WTC11 (cell line): Measurements from ENCODE around the gene EDDM13. TPM values are rescaled to one million over a fixed set of nuclear protein-coding genes. Genes with fewer than 3 reads are reported as not detected.

Source experiments
- ATAC-seq: fragments of 200-7000 bp; cut with Tn5 transposase; 2 replicates; pipeline ENCODE4 v1.10.0; 2021; ENCODE audit warnings: mild to moderate bottlenecking, moderate library complexity
- CTCF ChIA-PET: fragments of 300-600 bp; sonication (Branson Sonifier 250); formaldehyde crosslinking; loops from one replicate; lab custom pipeline; 2021; ENCODE audit warnings: antibody characterized with exemption; lab: Charles Lee
- POLR2A ChIA-PET: fragments of 350-600 bp; sonication (Branson Sonifier 250); formaldehyde crosslinking; loops from one replicate; lab custom pipeline; 2021; ENCODE audit warnings: antibody characterized with exemption; lab: Charles Lee
- DNase-seq: peaks from one replicate; pipeline ENCODE4 v3.0.0; 2021; ENCODE audit warnings: low spot score
- H3K27ac Mint-ChIP-seq: 2 replicates; pipeline ENCODE4 v1.8.0; 2021; ENCODE audit warnings: mixed read lengths
- H3K27me3 Mint-ChIP-seq: 2 replicates; pipeline ENCODE4 v1.8.0; 2021; ENCODE audit warnings: low read depth, mild to moderate bottlenecking, moderate library complexity, mixed read lengths
- H3K36me3 Mint-ChIP-seq: 2 replicates; pipeline ENCODE4 v1.8.0; 2021; ENCODE audit warnings: mixed read lengths
- H3K4me1 Mint-ChIP-seq: 2 replicates; pipeline ENCODE4 v1.8.0; 2022; ENCODE audit warnings: mixed read lengths
- H3K4me3 Mint-ChIP-seq: 2 replicates; pipeline ENCODE4 v1.8.0; 2021; ENCODE audit warnings: mild to moderate bottlenecking, moderate library complexity, mixed read lengths
- H3K9me3 Mint-ChIP-seq: 2 replicates; pipeline ENCODE4 v1.8.0; 2021; ENCODE audit warnings: mixed read lengths
- ATF1 ChIP-seq: sonication (generic); formaldehyde crosslinking; IDR thresholded peaks from 2 replicates; pipeline ENCODE4 v1.8.1; 2023; ENCODE audit warnings: mild to moderate bottlenecking, moderate library complexity, missing genetic modification reagents
- ELF4 ChIP-seq: sonication (generic); formaldehyde crosslinking; IDR thresholded peaks from 2 replicates; pipeline ENCODE4 v1.8.1; 2022; ENCODE audit warnings: low read depth, mild to moderate bottlenecking, moderate library complexity, missing genetic modification reagents
- ESRRA ChIP-seq: sonication (generic); formaldehyde crosslinking; IDR thresholded peaks from 2 replicates; pipeline ENCODE4 v1.8.1; 2022; ENCODE audit warnings: mild to moderate bottlenecking, missing genetic modification reagents, borderline replicate concordance
- GABPB1 ChIP-seq: sonication (generic); formaldehyde crosslinking; IDR thresholded peaks from 2 replicates; pipeline ENCODE4 v1.8.1; 2023; ENCODE audit warnings: mild to moderate bottlenecking, missing genetic modification reagents
- HMGA2 ChIP-seq: fragments of 250-450 bp; sonication (Bioruptor Pico); IDR thresholded peaks from 2 replicates; pipeline ENCODE4 v1.4.0; 2021; ENCODE audit warnings: mild to moderate bottlenecking, moderate library complexity
- MXD4 ChIP-seq: fragments of 250-450 bp; sonication (Bioruptor Pico); IDR thresholded peaks from 2 replicates; pipeline ENCODE4 v1.8.0; 2021; ENCODE audit warnings: mild to moderate bottlenecking, moderate library complexity, borderline replicate concordance
- MYBL2 ChIP-seq: sonication (generic); formaldehyde crosslinking; IDR thresholded peaks from 2 replicates; pipeline ENCODE4 v1.8.1; 2023; ENCODE audit warnings: mild to moderate bottlenecking, moderate library complexity, missing genetic modification reagents
- NFE2L1 ChIP-seq: sonication (generic); formaldehyde crosslinking; IDR thresholded peaks from 2 replicates; pipeline ENCODE4 v1.8.1; 2023; ENCODE audit warnings: missing genetic modification reagents
- NFYB ChIP-seq: sonication (generic); formaldehyde crosslinking; conservative IDR thresholded peaks from 2 replicates; pipeline ENCODE4 v1.8.0; 2022; ENCODE audit warnings: low read depth, missing genetic modification reagents
- NR1H2 ChIP-seq: sonication (generic); formaldehyde crosslinking; IDR thresholded peaks from 2 replicates; pipeline ENCODE4 v1.9.0; 2021; ENCODE audit warnings: mild to moderate bottlenecking, moderate library complexity, missing genetic modification reagents
- SMAD3 ChIP-seq: sonication (generic); formaldehyde crosslinking; IDR thresholded peaks from 2 replicates; pipeline ENCODE4 v1.8.0; 2022; ENCODE audit warnings: missing genetic modification reagents, mild to moderate bottlenecking, borderline replicate concordance
- SP1 ChIP-seq: sonication (generic); formaldehyde crosslinking; conservative IDR thresholded peaks from 2 replicates; pipeline ENCODE4 v1.8.1; 2022; ENCODE audit warnings: missing genetic modification reagents
- TEAD4 ChIP-seq: sonication (generic); formaldehyde crosslinking; IDR thresholded peaks from 2 replicates; pipeline ENCODE4 v1.8.0; 2022; ENCODE audit warnings: mild to moderate bottlenecking, missing genetic modification reagents
- total RNA-seq: library from RNA; stranded (reverse); gene quantifications from 3 replicates; pipeline ENCODE4 v1.2.3, GENCODE V29; 2021
- TF ChIP-seq, protein P1 (sequence below): sonication (generic); formaldehyde crosslinking; IDR thresholded peaks from 2 replicates; pipeline ENCODE4 v1.8.0; 2023; ENCODE audit warnings: missing genetic modification reagents, mild to moderate bottlenecking, borderline replicate concordance
- TF ChIP-seq, protein P2 (sequence below): sonication (generic); formaldehyde crosslinking; IDR thresholded peaks from 2 replicates; pipeline ENCODE4 v1.8.0; 2023; ENCODE audit warnings: missing genetic modification reagents
- TF ChIP-seq, protein P3 (sequence below): sonication (generic); formaldehyde crosslinking; IDR thresholded peaks from 2 replicates; pipeline ENCODE4 v1.8.1; 2023; ENCODE audit warnings: mild to moderate bottlenecking, missing genetic modification reagents, moderate library complexity
- TF ChIP-seq, protein P4 (sequence below): fragments of 250-450 bp; sonication (Bioruptor Pico); IDR thresholded peaks from 2 replicates; pipeline ENCODE4 v1.9.0; 2021; ENCODE audit warnings: mild to moderate bottlenecking
- TF ChIP-seq, protein P5 (sequence below): sonication (generic); formaldehyde crosslinking; IDR thresholded peaks from 2 replicates; pipeline ENCODE4 v1.8.1; 2023; ENCODE audit warnings: mild to moderate bottlenecking, missing genetic modification reagents
- TF ChIP-seq, protein P6 (sequence below): sonication (generic); formaldehyde crosslinking; IDR thresholded peaks from 2 replicates; pipeline ENCODE4 v1.8.0; 2022; ENCODE audit warnings: missing genetic modification reagents
- TF ChIP-seq, protein P7 (sequence below): fragments of 250-450 bp; sonication (Bioruptor Pico); IDR thresholded peaks from 2 replicates; pipeline ENCODE4 v1.9.0; 2021; ENCODE audit warnings: mild to moderate bottlenecking, borderline replicate concordance

Gene EDDM13
- total RNA-seq, 1 experiment from 2014 or later = not detected

DNA sequence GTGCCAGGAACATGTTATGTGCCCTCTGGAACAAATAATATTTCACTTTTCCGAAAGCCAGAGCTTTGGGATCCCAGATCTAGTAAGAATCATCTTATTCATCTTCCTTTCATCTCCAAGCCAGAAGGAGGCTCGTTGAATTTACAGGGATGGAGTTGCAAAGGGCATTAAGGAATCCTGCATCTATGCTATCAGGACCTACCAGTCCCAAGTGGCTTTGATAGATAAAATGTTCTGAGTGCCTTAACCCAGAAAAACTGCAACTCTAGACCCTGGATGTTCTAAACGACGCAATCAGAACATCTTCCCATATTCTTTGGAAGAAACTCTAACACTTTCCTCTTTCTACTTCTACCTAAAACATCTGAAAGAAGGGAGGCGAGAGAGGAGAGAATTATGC, 9.2 kb upstream of the EDDM13 start:
- no peak for TF ChIP-seq ELF4 (CRISPR knock-in tag)
- TF ChIP-seq MYBL2 (CRISPR knock-in tag) = no peak
- TF ChIP-seq, protein P1, sequence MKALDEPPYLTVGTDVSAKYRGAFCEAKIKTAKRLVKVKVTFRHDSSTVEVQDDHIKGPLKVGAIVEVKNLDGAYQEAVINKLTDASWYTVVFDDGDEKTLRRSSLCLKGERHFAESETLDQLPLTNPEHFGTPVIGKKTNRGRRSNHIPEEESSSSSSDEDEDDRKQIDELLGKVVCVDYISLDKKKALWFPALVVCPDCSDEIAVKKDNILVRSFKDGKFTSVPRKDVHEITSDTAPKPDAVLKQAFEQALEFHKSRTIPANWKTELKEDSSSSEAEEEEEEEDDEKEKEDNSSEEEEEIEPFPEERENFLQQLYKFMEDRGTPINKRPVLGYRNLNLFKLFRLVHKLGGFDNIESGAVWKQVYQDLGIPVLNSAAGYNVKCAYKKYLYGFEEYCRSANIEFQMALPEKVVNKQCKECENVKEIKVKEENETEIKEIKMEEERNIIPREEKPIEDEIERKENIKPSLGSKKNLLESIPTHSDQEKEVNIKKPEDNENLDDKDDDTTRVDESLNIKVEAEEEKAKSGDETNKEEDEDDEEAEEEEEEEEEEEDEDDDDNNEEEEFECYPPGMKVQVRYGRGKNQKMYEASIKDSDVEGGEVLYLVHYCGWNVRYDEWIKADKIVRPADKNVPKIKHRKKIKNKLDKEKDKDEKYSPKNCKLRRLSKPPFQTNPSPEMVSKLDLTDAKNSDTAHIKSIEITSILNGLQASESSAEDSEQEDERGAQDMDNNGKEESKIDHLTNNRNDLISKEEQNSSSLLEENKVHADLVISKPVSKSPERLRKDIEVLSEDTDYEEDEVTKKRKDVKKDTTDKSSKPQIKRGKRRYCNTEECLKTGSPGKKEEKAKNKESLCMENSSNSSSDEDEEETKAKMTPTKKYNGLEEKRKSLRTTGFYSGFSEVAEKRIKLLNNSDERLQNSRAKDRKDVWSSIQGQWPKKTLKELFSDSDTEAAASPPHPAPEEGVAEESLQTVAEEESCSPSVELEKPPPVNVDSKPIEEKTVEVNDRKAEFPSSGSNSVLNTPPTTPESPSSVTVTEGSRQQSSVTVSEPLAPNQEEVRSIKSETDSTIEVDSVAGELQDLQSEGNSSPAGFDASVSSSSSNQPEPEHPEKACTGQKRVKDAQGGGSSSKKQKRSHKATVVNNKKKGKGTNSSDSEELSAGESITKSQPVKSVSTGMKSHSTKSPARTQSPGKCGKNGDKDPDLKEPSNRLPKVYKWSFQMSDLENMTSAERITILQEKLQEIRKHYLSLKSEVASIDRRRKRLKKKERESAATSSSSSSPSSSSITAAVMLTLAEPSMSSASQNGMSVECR (CRISPR knock-in tag) = no peak
- no peak for TF ChIP-seq NFE2L1 (CRISPR knock-in tag)
- TF ChIP-seq SMAD3 (CRISPR knock-in tag) = no peak
- ChIA-PET POLR2A (no interaction called here), CTCF (interaction anchor here (2.7 to 2.8 kb wide), 2 partner anchors 10 to 183 kb away, joined by 8 to 13 read pairs; no protein-coding TSS in a partner anchor)
- Mint-ChIP-seq H3K27me3 (no peaks in the 10 kb centered on the region), H3K4me1 (no peaks in the 10 kb centered on the region), H3K36me3 (no peaks in the 10 kb centered on the region), H3K9me3 (no peaks in the 10 kb centered on the region), H3K27ac (no peak overlapping the region), H3K4me3 (no peak overlapping the region)
- no peak for ATAC-seq
- no peak for DNase-seq

DNA sequence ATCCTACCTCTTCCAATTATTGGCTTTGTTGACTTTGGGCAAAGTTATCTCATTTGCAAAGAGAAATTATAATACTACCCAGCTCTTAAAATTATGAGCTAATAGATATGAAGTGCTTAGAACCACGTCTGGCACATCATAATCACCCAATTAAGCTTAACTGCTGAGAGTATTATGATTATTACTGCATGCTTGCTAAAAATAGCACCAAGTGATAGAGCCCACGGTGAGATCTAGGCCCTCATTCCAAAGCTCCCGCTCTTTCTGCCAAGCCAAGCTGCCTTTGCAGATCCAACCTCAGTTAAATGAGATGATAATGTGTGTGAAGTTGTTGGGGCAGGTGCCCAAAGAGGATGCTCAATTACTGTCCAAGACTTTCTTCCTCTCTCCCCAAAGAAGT, 6.5 kb upstream of the EDDM13 start:
- ChIA-PET CTCF (interaction anchor here (0.7 to 1.6 kb wide), 4 partner anchors 13 to 190 kb away, joined by 3 to 9 read pairs (median 6); no protein-coding TSS in a partner anchor), POLR2A (no interaction called here)
- Mint-ChIP-seq H3K4me1 (no peaks in the 10 kb centered on the region), H3K9me3 (no peaks in the 10 kb centered on the region), H3K27me3 (no peaks in the 10 kb centered on the region; the same call in 1 of the 2 replicates), H3K4me3 (no peak overlapping the region), H3K36me3 (no peaks in the 10 kb centered on the region), H3K27ac (no peak overlapping the region)
- no peak for DNase-seq
- ATAC-seq = no peak
- TF ChIP-seq MXD4 = no peak
- TF ChIP-seq NFYB (CRISPR knock-in tag) = no peak
- TF ChIP-seq ESRRA = no peak
- no peak for TF ChIP-seq GABPB1 (CRISPR knock-in tag)
- TF ChIP-seq, protein P2, sequence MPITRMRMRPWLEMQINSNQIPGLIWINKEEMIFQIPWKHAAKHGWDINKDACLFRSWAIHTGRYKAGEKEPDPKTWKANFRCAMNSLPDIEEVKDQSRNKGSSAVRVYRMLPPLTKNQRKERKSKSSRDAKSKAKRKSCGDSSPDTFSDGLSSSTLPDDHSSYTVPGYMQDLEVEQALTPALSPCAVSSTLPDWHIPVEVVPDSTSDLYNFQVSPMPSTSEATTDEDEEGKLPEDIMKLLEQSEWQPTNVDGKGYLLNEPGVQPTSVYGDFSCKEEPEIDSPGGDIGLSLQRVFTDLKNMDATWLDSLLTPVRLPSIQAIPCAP (CRISPR knock-in tag) = no peak
- TF ChIP-seq, protein P3, sequence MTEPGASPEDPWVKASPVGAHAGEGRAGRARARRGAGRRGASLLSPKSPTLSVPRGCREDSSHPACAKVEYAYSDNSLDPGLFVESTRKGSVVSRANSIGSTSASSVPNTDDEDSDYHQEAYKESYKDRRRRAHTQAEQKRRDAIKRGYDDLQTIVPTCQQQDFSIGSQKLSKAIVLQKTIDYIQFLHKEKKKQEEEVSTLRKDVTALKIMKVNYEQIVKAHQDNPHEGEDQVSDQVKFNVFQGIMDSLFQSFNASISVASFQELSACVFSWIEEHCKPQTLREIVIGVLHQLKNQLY = no peak
- TF ChIP-seq, protein P4, sequence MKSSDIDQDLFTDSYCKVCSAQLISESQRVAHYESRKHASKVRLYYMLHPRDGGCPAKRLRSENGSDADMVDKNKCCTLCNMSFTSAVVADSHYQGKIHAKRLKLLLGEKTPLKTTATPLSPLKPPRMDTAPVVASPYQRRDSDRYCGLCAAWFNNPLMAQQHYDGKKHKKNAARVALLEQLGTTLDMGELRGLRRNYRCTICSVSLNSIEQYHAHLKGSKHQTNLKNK (CRISPR knock-in tag) = no peak
- TF ChIP-seq HMGA2 (CRISPR knock-in tag) = no peak
- no peak for TF ChIP-seq NR1H2
- no peak for TF ChIP-seq SP1 (CRISPR knock-in tag)
- TF ChIP-seq, protein P5, sequence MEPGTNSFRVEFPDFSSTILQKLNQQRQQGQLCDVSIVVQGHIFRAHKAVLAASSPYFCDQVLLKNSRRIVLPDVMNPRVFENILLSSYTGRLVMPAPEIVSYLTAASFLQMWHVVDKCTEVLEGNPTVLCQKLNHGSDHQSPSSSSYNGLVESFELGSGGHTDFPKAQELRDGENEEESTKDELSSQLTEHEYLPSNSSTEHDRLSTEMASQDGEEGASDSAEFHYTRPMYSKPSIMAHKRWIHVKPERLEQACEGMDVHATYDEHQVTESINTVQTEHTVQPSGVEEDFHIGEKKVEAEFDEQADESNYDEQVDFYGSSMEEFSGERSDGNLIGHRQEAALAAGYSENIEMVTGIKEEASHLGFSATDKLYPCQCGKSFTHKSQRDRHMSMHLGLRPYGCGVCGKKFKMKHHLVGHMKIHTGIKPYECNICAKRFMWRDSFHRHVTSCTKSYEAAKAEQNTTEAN (CRISPR knock-in tag) = no peak
- TF ChIP-seq, protein P6, sequence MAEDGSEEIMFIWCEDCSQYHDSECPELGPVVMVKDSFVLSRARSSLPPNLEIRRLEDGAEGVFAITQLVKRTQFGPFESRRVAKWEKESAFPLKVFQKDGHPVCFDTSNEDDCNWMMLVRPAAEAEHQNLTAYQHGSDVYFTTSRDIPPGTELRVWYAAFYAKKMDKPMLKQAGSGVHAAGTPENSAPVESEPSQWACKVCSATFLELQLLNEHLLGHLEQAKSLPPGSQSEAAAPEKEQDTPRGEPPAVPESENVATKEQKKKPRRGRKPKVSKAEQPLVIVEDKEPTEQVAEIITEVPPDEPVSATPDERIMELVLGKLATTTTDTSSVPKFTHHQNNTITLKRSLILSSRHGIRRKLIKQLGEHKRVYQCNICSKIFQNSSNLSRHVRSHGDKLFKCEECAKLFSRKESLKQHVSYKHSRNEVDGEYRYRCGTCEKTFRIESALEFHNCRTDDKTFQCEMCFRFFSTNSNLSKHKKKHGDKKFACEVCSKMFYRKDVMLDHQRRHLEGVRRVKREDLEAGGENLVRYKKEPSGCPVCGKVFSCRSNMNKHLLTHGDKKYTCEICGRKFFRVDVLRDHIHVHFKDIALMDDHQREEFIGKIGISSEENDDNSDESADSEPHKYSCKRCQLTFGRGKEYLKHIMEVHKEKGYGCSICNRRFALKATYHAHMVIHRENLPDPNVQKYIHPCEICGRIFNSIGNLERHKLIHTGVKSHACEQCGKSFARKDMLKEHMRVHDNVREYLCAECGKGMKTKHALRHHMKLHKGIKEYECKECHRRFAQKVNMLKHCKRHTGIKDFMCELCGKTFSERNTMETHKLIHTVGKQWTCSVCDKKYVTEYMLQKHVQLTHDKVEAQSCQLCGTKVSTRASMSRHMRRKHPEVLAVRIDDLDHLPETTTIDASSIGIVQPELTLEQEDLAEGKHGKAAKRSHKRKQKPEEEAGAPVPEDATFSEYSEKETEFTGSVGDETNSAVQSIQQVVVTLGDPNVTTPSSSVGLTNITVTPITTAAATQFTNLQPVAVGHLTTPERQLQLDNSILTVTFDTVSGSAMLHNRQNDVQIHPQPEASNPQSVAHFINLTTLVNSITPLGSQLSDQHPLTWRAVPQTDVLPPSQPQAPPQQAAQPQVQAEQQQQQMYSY (CRISPR knock-in tag) = no peak
- no peak for TF ChIP-seq TEAD4 (CRISPR knock-in tag)
- TF ChIP-seq, protein P7, sequence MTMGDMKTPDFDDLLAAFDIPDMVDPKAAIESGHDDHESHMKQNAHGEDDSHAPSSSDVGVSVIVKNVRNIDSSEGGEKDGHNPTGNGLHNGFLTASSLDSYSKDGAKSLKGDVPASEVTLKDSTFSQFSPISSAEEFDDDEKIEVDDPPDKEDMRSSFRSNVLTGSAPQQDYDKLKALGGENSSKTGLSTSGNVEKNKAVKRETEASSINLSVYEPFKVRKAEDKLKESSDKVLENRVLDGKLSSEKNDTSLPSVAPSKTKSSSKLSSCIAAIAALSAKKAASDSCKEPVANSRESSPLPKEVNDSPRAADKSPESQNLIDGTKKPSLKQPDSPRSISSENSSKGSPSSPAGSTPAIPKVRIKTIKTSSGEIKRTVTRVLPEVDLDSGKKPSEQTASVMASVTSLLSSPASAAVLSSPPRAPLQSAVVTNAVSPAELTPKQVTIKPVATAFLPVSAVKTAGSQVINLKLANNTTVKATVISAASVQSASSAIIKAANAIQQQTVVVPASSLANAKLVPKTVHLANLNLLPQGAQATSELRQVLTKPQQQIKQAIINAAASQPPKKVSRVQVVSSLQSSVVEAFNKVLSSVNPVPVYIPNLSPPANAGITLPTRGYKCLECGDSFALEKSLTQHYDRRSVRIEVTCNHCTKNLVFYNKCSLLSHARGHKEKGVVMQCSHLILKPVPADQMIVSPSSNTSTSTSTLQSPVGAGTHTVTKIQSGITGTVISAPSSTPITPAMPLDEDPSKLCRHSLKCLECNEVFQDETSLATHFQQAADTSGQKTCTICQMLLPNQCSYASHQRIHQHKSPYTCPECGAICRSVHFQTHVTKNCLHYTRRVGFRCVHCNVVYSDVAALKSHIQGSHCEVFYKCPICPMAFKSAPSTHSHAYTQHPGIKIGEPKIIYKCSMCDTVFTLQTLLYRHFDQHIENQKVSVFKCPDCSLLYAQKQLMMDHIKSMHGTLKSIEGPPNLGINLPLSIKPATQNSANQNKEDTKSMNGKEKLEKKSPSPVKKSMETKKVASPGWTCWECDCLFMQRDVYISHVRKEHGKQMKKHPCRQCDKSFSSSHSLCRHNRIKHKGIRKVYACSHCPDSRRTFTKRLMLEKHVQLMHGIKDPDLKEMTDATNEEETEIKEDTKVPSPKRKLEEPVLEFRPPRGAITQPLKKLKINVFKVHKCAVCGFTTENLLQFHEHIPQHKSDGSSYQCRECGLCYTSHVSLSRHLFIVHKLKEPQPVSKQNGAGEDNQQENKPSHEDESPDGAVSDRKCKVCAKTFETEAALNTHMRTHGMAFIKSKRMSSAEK (CRISPR knock-in tag) = no peak
- TF ChIP-seq SMAD3 (CRISPR knock-in tag) = no peak
- TF ChIP-seq ATF1 (CRISPR knock-in tag) = no peak
